ENCODE data around the gene NPHP4. TPM values are rescaled to one million over a fixed set of nuclear protein-coding genes. Genes with fewer than 3 reads are reported as not detected.

NPHP4 gene
- polyA plus RNA-seq, 2 donors, result 2.9 to 4.4 TPM

DNA sequence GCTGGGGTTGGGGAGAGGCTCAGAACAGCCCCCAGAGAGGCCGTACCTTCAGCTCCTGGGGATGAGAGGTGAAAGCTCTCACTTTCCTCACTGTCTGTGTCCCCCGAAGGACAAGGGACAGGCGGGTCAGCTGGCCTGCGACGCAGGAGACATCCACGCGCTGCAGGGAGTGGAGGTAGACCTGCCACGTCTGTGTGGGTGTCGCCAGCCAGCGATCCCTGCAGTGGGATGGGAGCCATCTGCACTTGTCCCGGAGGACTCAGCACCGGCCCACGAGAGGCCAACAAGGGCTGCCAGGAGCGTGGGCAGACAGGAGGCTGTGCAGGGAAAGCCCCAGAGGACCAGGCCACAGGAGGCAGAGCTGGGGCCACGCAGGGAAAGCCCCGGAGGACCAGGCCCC lies 127.2 kb downstream of the NPHP4 start:
- H3K4me3 ChIP-seq (ENCODE audit: low read depth in 1 of 2, low read length in 2 of 2), result no peak overlapping the region
- peaks cover 0 to 2% of the 10 kb centered on the region in 2 donors for H3K4me1 ChIP-seq (ENCODE audit: control insufficient read depth in 2 of 2, insufficient read depth in 2 of 2, low read length in 1 of 2)
- no peak overlapping the region for H3K27ac ChIP-seq (ENCODE audit: low read depth in 2 of 2, low read length in 1 of 2)
- 91 to 93% methylated on average over 16 of the region's 16 CpGs for WGBS, 2 donors
- H3K27me3 ChIP-seq (ENCODE audit: control insufficient read depth in 1 of 2, insufficient read depth in 2 of 2, low read length in 2 of 2), result no peaks in the 10 kb centered on the region
- H3K9me3 ChIP-seq (ENCODE audit: control insufficient read depth in 2 of 2, insufficient read depth in 1 of 2, low read depth in 1 of 2, low read length in 1 of 2), result no peaks in the 10 kb centered on the region
- peaks cover 0 to 20% of the 10 kb centered on the region in 2 donors for H3K36me3 ChIP-seq (ENCODE audit: control insufficient read depth in 2 of 2, insufficient read depth in 2 of 2, low read length in 1 of 2)

GRCh38 chr1:5864256-5864655 lies 128.0 kb downstream of the NPHP4 start:
- H3K4me1 ChIP-seq (ENCODE audit: control insufficient read depth in 2 of 2, insufficient read depth in 2 of 2, low read length in 1 of 2), result peaks cover 0 to 2% of the 10 kb centered on the region in 2 donors
- H3K4me3 ChIP-seq (ENCODE audit: low read depth in 1 of 2, low read length in 2 of 2), result no peak overlapping the region
- H3K36me3 ChIP-seq (ENCODE audit: control insufficient read depth in 2 of 2, insufficient read depth in 2 of 2, low read length in 1 of 2), result peaks cover 0 to 20% of the 10 kb centered on the region in 2 donors
- 92 to 93% methylated on average over 14 to 16 of the region's 16 CpGs for WGBS, 2 donors
- no peaks in the 10 kb centered on the region for H3K27me3 ChIP-seq (ENCODE audit: control insufficient read depth in 1 of 2, insufficient read depth in 2 of 2, low read length in 2 of 2)
- H3K27ac ChIP-seq (ENCODE audit: low read depth in 2 of 2, low read length in 1 of 2), result no peak overlapping the region
- H3K9me3 ChIP-seq (ENCODE audit: control insufficient read depth in 2 of 2, insufficient read depth in 1 of 2, low read depth in 1 of 2, low read length in 1 of 2), result no peaks in the 10 kb centered on the region

DNA sequence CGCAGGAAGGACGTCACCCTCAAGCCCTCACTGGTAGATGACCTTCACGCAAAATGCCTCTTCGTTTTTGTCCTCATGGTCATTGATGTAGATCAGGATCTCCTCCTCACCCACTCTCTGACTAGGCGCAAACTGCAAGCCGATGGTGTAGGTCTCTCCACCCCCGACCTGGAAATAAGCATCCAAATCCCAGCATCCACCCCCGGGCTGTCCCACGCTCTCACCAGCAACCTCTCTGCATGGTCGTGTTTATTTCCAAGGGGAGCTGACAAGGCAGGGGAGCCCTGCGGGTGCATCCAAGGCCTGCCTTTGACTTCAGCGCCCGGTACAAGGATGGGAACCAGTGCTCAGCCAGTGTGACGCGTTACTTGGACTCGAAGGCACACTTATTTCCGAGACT lies 129.0 kb downstream of the NPHP4 start:
- Histone ChIP-seq H3K4me1 (ENCODE audit: control insufficient read depth in 2 of 2, insufficient read depth in 2 of 2, low read length in 1 of 2) (no peaks in the 10 kb centered on the region), H3K27me3 (ENCODE audit: control insufficient read depth in 1 of 2, insufficient read depth in 2 of 2, low read length in 2 of 2) (no peaks in the 10 kb centered on the region), H3K36me3 (ENCODE audit: control insufficient read depth in 2 of 2, insufficient read depth in 2 of 2, low read length in 1 of 2) (peaks cover 0 to 20% of the 10 kb centered on the region in 2 donors), H3K27ac (ENCODE audit: low read depth in 2 of 2, low read length in 1 of 2) (no peak overlapping the region), H3K9me3 (ENCODE audit: control insufficient read depth in 2 of 2, insufficient read depth in 1 of 2, low read depth in 1 of 2, low read length in 1 of 2) (no peaks in the 10 kb centered on the region), H3K4me3 (ENCODE audit: low read depth in 1 of 2, low read length in 2 of 2) (no peak overlapping the region)
- WGBS, 2 donors, result 93 to 94% methylated on average over 17 of the region's 17 CpGs

DNA sequence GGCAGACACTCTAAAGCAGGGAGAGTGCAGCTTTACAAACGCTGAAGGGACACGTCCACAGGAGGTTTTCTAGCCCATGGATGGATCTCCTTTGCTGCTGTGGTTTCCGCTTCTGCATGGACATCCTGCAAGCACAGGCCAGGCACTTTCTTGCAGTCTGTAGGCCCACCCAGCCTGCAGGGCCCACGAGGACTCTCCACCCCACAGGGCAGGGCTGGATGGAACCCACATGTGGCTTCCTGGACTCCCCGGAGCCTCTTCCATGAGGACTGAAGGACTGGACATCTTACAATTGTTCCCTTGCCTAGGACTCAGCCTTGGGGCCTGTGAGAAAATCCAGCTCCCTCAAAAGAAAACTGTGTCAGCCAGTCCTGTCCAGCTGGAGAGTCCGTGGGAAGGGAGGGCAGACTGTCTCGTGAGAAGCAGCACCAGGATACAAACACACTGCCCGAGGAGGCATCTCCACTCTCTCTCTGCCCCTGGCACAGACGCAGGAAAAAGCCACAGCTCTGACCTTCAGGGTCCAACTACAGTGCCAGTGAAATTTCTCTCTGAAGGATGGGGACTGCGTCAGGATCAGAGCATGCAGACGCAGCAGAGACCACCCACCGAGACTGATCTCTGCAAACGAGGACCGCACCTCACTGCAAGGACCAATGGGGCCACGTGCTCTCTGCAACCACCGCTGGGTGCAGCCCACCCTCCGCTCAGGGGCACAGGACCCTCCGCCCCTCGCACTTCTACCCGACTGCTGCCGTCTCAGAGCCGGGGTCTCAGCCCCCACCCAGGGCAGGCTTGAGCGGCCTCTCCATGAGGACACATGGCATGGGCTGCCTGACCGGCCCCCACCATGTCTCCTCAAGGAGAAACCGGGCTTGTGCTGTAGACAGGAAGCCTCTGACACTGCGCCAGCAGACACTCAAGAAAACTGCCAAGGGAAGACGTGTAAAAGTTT lies 130.1 kb downstream of the NPHP4 start:
- WGBS, 2 donors, result 87 to 91% methylated on average over 27 of the region's 27 CpGs
- peaks cover 0 to 20% of the 10 kb centered on the region in 2 donors for H3K36me3 ChIP-seq (ENCODE audit: control insufficient read depth in 2 of 2, insufficient read depth in 2 of 2, low read length in 1 of 2)

GRCh38 chr1:5860277-5860676 lies 131.9 kb downstream of the NPHP4 start:
- Histone ChIP-seq H3K9me3 (ENCODE audit: control insufficient read depth in 2 of 2, insufficient read depth in 1 of 2, low read depth in 1 of 2, low read length in 1 of 2) (no peaks in the 10 kb centered on the region), H3K27me3 (ENCODE audit: control insufficient read depth in 1 of 2, insufficient read depth in 2 of 2, low read length in 2 of 2) (no peaks in the 10 kb centered on the region)
- WGBS, 2 donors, result 87 to 92% methylated on average over 19 of the region's 19 CpGs

More for the DNA sequence above, 130.1 kb downstream of the NPHP4 start:
- Histone ChIP-seq H3K27ac (ENCODE audit: low read depth in 2 of 2, low read length in 1 of 2) (no peak overlapping the region), H3K9me3 (ENCODE audit: control insufficient read depth in 2 of 2, insufficient read depth in 1 of 2, low read depth in 1 of 2, low read length in 1 of 2) (no peaks in the 10 kb centered on the region), H3K4me1 (ENCODE audit: control insufficient read depth in 2 of 2, insufficient read depth in 2 of 2, low read length in 1 of 2) (no peaks in the 10 kb centered on the region), H3K27me3 (ENCODE audit: control insufficient read depth in 1 of 2, insufficient read depth in 2 of 2, low read length in 2 of 2) (no peaks in the 10 kb centered on the region), H3K4me3 (ENCODE audit: low read depth in 1 of 2, low read length in 2 of 2) (no peak overlapping the region)

GRCh38 chr1:5859766-5860165 lies 132.5 kb downstream of the NPHP4 start:
- WGBS, 2 donors, result 94 to 95% methylated on average over 16 of the region's 16 CpGs
- no peak overlapping the region for H3K4me3 ChIP-seq (ENCODE audit: low read depth in 1 of 2, low read length in 2 of 2)

More at GRCh38 chr1:5860277-5860676, 131.9 kb downstream of the NPHP4 start:
- Histone ChIP-seq H3K36me3 (ENCODE audit: control insufficient read depth in 2 of 2, insufficient read depth in 2 of 2, low read length in 1 of 2) (peaks cover 0 to 20% of the 10 kb centered on the region in 2 donors), H3K27ac (ENCODE audit: low read depth in 2 of 2, low read length in 1 of 2) (no peak overlapping the region), H3K4me3 (ENCODE audit: low read depth in 1 of 2, low read length in 2 of 2) (no peak overlapping the region), H3K4me1 (ENCODE audit: control insufficient read depth in 2 of 2, insufficient read depth in 2 of 2, low read length in 1 of 2) (no peaks in the 10 kb centered on the region)

GRCh38 chr1:5858844-5859407 lies 133.3 kb downstream of the NPHP4 start:
- Histone ChIP-seq H3K27ac (ENCODE audit: low read depth in 2 of 2, low read length in 1 of 2) (no peak overlapping the region), H3K36me3 (ENCODE audit: control insufficient read depth in 2 of 2, insufficient read depth in 2 of 2, low read length in 1 of 2) (peaks cover 0 to 17% of the 10 kb centered on the region in 2 donors), H3K9me3 (ENCODE audit: control insufficient read depth in 2 of 2, insufficient read depth in 1 of 2, low read depth in 1 of 2, low read length in 1 of 2) (no peaks in the 10 kb centered on the region), H3K4me1 (ENCODE audit: control insufficient read depth in 2 of 2, insufficient read depth in 2 of 2, low read length in 1 of 2) (no peaks in the 10 kb centered on the region), H3K27me3 (ENCODE audit: control insufficient read depth in 1 of 2, insufficient read depth in 2 of 2, low read length in 2 of 2) (no peaks in the 10 kb centered on the region), H3K4me3 (ENCODE audit: low read depth in 1 of 2, low read length in 2 of 2) (no peak overlapping the region)
- WGBS, 2 donors, result 89 to 91% methylated on average over 25 of the region's 25 CpGs

More at GRCh38 chr1:5859766-5860165, 132.5 kb downstream of the NPHP4 start:
- no peaks in the 10 kb centered on the region for H3K4me1 ChIP-seq (ENCODE audit: control insufficient read depth in 2 of 2, insufficient read depth in 2 of 2, low read length in 1 of 2)
- no peaks in the 10 kb centered on the region for H3K9me3 ChIP-seq (ENCODE audit: control insufficient read depth in 2 of 2, insufficient read depth in 1 of 2, low read depth in 1 of 2, low read length in 1 of 2)
- H3K27me3 ChIP-seq (ENCODE audit: control insufficient read depth in 1 of 2, insufficient read depth in 2 of 2, low read length in 2 of 2), result no peaks in the 10 kb centered on the region
- no peak overlapping the region for H3K27ac ChIP-seq (ENCODE audit: low read depth in 2 of 2, low read length in 1 of 2)
- peaks cover 0 to 20% of the 10 kb centered on the region in 2 donors for H3K36me3 ChIP-seq (ENCODE audit: control insufficient read depth in 2 of 2, insufficient read depth in 2 of 2, low read length in 1 of 2)

- H3K27ac ChIP-seq (ENCODE audit: low read depth in 2 of 2, low read length in 1 of 2), result no peak overlapping the region
- H3K4me3 ChIP-seq (ENCODE audit: low read depth in 1 of 2, low read length in 2 of 2), result no peak overlapping the region
- peaks cover 0 to 12% of the 10 kb centered on the region in 2 donors for H3K36me3 ChIP-seq (ENCODE audit: control insufficient read depth in 2 of 2, insufficient read depth in 2 of 2, low read length in 1 of 2)
- no peaks in the 10 kb centered on the region for H3K4me1 ChIP-seq (ENCODE audit: control insufficient read depth in 2 of 2, insufficient read depth in 2 of 2, low read length in 1 of 2)
- H3K9me3 ChIP-seq (ENCODE audit: control insufficient read depth in 2 of 2, insufficient read depth in 1 of 2, low read depth in 1 of 2, low read length in 1 of 2), result no peaks in the 10 kb centered on the region
- WGBS, 2 donors, result 94 to 95% methylated on average over 14 to 19 of the region's 19 CpGs
- H3K27me3 ChIP-seq (ENCODE audit: control insufficient read depth in 1 of 2, insufficient read depth in 2 of 2, low read length in 2 of 2), result no peaks in the 10 kb centered on the region
These were observed 134.0 kb downstream of the NPHP4 start for GRCh38 chr1:5858246-5858645.

DNA sequence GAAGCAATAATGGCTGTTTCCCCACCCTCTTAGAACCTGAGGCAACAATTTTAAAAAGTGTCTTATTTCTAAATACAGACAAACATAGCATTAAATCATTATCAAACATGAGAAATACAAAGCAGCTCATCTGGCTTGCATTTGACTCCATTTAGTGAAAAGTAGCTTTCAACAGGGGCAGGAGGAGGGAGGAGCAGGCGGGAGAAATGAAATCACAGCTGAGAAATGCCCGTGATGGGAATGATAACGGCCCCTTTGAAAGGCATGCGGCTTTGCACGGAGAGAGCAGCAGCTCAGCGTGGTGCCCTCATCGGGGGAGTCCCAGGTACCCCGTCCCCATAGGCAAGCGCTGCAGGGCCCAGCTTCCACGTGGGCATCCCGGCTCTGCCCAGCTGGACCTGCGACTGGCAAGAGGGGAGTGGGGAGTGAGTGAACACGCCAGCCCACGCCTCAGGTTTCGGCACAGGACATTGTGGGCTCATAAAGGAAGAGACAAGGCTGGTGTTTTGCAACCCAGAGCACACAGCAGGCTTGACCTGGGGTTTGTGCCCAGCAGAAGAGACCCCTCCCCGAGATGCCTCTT lies 134.6 kb downstream of the NPHP4 start:
- 77% methylated on average over 16 of the region's 16 CpGs for whole genome bisulfite sequencing, 2 donors
- Histone ChIP-seq H3K4me1 (ENCODE audit: control insufficient read depth in 2 of 2, insufficient read depth in 2 of 2, low read length in 1 of 2) (no peaks in the 10 kb centered on the region), H3K9me3 (ENCODE audit: control insufficient read depth in 2 of 2, insufficient read depth in 1 of 2, low read depth in 1 of 2, low read length in 1 of 2) (no peaks in the 10 kb centered on the region), H3K36me3 (ENCODE audit: control insufficient read depth in 2 of 2, insufficient read depth in 2 of 2, low read length in 1 of 2) (peaks cover 0 to 8% of the 10 kb centered on the region in 2 donors), H3K27me3 (ENCODE audit: control insufficient read depth in 1 of 2, insufficient read depth in 2 of 2, low read length in 2 of 2) (no peaks in the 10 kb centered on the region), H3K27ac (ENCODE audit: low read depth in 2 of 2, low read length in 1 of 2) (no peak overlapping the region), H3K4me3 (ENCODE audit: low read depth in 1 of 2, low read length in 2 of 2) (no peak overlapping the region)
